Right kidney (tissue), 1 donor: Measurements from ENCODE around the gene TMCC2.
"Not testable (repeated sequence)": the region's sequence is repeated elsewhere in the genome, so short reads cannot be mapped to it uniquely, and the experiment has no call there.

Experiments
- DNase-seq: peaks from one replicate; pipeline ENCODE4 v3.0.0-alpha.2; 2016

TMCC2 gene

GRCh38 chr1:205261946-205262691 lies 34.4 kb downstream of the TMCC2 start:
- peak; percentile 32 for DNase-seq

GRCh38 chr1:205262731-205263171 lies 35.0 kb downstream of the TMCC2 start:
- no peak for DNase-seq

GRCh38 chr1:205263580-205264190 lies 35.9 kb downstream of the TMCC2 start:
- DNase-seq = no peak

- no peak for DNase-seq
These were observed 39.0 kb downstream of the TMCC2 start for GRCh38 chr1:205266611-205267305.

- no peak for DNase-seq
These were observed 39.7 kb downstream of the TMCC2 start for GRCh38 chr1:205267306-205267902.

- no peak for DNase-seq
These were observed 41.3 kb downstream of the TMCC2 start for GRCh38 chr1:205268846-205269680.

GRCh38 chr1:205269711-205270110 lies 42.0 kb downstream of the TMCC2 start:
- no peak for DNase-seq

- DNase-seq = no peak
These were observed 42.5 kb downstream of the TMCC2 start for GRCh38 chr1:205270271-205270670.

- no peak for DNase-seq
These were observed 43.0 kb downstream of the TMCC2 start for GRCh38 chr1:205270764-205271163.

- DNase-seq = no peak
These were observed 43.5 kb downstream of the TMCC2 start for GRCh38 chr1:205271277-205271676.

- DNase-seq = no peak
These were observed 44.0 kb downstream of the TMCC2 start for GRCh38 chr1:205271745-205272144.

GRCh38 chr1:205272536-205272935 lies 44.8 kb downstream of the TMCC2 start:
- no peak for DNase-seq

GRCh38 chr1:205273551-205273982 lies 45.8 kb downstream of the TMCC2 start:
- peak; percentile 75 for DNase-seq

- peak; percentile 52 for DNase-seq
These were observed 46.4 kb downstream of the TMCC2 start for GRCh38 chr1:205274041-205274691.

GRCh38 chr1:205275133-205275532 lies 47.4 kb downstream of the TMCC2 start:
- DNase-seq = no peak

- DNase-seq = no peak
These were observed 48.4 kb downstream of the TMCC2 start for GRCh38 chr1:205275916-205276688.

- DNase-seq = no peak
These were observed 48.9 kb downstream of the TMCC2 start for GRCh38 chr1:205276689-205277065.

- DNase-seq = no peak
These were observed 52.2 kb downstream of the TMCC2 start for GRCh38 chr1:205279986-205280385.

GRCh38 chr1:205280666-205281395 lies 53.1 kb downstream of the TMCC2 start:
- not testable (repeated sequence) for DNase-seq
